Measurements from ENCODE around the gene SPTLC3.

DNA sequence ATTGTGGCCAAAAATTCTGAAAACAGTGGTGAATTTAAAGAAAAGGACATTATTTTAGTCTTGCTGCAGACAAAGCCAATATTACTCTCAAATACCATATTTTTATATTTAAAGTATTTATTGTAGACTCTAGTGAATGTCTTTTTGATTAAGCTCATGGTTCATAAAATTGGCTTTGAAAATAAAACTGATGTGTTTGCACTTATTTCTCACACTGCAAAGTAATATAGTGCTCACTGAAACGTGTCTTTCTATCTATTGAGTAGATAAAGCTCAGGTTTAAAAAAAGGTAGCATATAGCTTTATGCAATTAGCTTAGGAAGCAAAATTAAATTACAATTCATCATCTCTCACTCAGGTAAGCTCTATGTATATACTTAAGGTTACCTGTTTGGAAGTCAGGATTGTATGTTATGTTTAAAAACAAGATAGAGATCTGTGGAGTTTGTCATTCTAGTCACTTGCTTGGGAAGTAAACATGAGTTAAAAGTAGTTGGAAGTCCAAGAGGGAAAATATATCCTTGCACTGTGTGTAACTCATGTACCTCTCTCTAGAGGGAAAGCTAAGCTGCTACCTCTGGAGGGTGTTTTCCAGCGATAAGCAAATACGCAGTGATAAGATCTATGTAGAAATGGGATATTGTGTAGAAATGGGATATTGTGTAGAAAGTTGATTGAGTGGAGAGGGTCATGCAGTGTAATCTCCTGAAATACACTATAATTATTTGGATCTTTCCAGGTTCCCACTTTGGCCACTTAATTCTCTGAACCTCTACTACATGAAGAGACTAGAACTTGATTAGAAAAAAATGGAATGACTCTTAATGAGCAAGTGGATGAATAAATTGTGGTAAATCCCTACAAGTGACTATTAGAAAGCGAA lies 29.9 kb upstream of the SPTLC3 start:
- TF ChIP-seq, protein P1, sequence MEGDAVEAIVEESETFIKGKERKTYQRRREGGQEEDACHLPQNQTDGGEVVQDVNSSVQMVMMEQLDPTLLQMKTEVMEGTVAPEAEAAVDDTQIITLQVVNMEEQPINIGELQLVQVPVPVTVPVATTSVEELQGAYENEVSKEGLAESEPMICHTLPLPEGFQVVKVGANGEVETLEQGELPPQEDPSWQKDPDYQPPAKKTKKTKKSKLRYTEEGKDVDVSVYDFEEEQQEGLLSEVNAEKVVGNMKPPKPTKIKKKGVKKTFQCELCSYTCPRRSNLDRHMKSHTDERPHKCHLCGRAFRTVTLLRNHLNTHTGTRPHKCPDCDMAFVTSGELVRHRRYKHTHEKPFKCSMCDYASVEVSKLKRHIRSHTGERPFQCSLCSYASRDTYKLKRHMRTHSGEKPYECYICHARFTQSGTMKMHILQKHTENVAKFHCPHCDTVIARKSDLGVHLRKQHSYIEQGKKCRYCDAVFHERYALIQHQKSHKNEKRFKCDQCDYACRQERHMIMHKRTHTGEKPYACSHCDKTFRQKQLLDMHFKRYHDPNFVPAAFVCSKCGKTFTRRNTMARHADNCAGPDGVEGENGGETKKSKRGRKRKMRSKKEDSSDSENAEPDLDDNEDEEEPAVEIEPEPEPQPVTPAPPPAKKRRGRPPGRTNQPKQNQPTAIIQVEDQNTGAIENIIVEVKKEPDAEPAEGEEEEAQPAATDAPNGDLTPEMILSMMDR (IDR thresholded peaks at IDR 0.05; ENCODE audit: insufficient read depth, low read length) = no peak
- no peak for TF ChIP-seq POLR2AphosphoS5 (IDR thresholded peaks at IDR 0.05; ENCODE audit: low read depth)
- no peak for TF ChIP-seq GABPA (IDR thresholded peaks at IDR 0.05; ENCODE audit: low read depth)
- no peak for TF ChIP-seq SPI1 (IDR thresholded peaks at IDR 0.05; ENCODE audit: borderline replicate concordance, low read depth)
- TF ChIP-seq, protein P2, sequence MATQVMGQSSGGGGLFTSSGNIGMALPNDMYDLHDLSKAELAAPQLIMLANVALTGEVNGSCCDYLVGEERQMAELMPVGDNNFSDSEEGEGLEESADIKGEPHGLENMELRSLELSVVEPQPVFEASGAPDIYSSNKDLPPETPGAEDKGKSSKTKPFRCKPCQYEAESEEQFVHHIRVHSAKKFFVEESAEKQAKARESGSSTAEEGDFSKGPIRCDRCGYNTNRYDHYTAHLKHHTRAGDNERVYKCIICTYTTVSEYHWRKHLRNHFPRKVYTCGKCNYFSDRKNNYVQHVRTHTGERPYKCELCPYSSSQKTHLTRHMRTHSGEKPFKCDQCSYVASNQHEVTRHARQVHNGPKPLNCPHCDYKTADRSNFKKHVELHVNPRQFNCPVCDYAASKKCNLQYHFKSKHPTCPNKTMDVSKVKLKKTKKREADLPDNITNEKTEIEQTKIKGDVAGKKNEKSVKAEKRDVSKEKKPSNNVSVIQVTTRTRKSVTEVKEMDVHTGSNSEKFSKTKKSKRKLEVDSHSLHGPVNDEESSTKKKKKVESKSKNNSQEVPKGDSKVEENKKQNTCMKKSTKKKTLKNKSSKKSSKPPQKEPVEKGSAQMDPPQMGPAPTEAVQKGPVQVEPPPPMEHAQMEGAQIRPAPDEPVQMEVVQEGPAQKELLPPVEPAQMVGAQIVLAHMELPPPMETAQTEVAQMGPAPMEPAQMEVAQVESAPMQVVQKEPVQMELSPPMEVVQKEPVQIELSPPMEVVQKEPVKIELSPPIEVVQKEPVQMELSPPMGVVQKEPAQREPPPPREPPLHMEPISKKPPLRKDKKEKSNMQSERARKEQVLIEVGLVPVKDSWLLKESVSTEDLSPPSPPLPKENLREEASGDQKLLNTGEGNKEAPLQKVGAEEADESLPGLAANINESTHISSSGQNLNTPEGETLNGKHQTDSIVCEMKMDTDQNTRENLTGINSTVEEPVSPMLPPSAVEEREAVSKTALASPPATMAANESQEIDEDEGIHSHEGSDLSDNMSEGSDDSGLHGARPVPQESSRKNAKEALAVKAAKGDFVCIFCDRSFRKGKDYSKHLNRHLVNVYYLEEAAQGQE (IDR thresholded peaks at IDR 0.05; ENCODE audit: insufficient replicate concordance, low read depth) = no peak

All from HL-60 (cell line).